OCI-LY7 (cell line): ENCODE results near the gene CHEK1.

Experiments used
- CTCF ChIP-seq: fragments of 200-600 bp; sonication (generic); conservative IDR thresholded peaks from 2 replicates; pipeline ENCODE4 v1.5.1; 2014; ENCODE audit warnings: mild to moderate bottlenecking, antibody characterized with exemption, low read length, moderate library complexity, mixed read lengths
- EZH2phosphoT487 ChIP-seq: fragments of 200-600 bp; sonication (generic); IDR thresholded peaks from 2 replicates; pipeline ENCODE4 v1.6.1; 2018; ENCODE audit warnings: low read depth, borderline replicate concordance, mild to moderate bottlenecking, mixed run types, antibody characterized with exemption, low read length, moderate library complexity, mixed read lengths

GRCh38 chr11:125588505-125588904 is 36.5 kb upstream of the CHEK1 start:
- TF ChIP-seq CTCF = no peak
- TF ChIP-seq EZH2phosphoT487 = no peak
